ENCODE measurements around the gene GNB5. TPM values are rescaled to one million over a fixed set of nuclear protein-coding genes. Genes with fewer than 3 reads are reported as not detected.

The GNB5 gene
- total and polyA plus RNA-seq, 4 donors = 18.2 to 30.0 (median 27.1) TPM

DNA sequence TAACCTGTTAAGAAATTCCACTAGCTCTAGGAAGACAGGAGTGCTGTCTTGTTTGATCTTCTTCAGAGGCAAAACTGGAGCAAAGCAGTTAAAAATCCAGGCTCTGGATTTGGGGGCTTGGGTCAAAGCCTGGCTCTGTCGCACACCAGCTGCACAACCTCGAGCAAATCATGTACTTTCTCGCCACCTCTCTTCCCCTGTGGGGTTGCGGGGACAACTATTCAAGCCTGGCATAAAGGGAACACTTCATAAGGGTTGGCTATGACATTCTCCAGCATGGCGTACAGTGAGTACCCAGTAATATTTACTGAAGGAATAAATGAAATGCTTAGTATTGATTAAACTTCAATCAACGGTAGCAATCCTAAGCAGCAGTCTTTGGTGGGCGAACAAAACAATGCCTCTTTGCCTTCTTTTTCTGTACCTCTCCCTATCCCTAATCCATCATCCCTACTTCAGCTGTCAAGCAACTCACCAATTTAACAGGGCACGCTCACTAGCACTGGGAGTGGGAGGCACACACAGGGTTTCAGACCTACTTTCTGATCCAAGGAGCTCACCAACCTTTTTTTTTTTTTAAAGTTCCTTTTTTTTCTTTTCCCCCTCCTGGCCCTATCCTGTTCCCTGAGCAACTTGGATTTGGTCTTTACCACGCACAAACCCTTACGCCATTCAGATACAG lies 33.0 kb downstream of the GNB5 start:
- H3K27me3 ChIP-seq (ENCODE audit: control insufficient read depth in 1 of 2, insufficient read depth in 2 of 2, low read length in 1 of 2) = no peaks in the 10 kb centered on the region
- H3K9me3 ChIP-seq (ENCODE audit: control insufficient read depth, low read length) = no peaks in the 10 kb centered on the region
- no peaks in the 10 kb centered on the region for H3K4me1 ChIP-seq (ENCODE audit: control insufficient read depth in 1 of 2, insufficient read depth in 2 of 2, low read length in 2 of 2)
- no peak overlapping the region for H3K4me3 ChIP-seq (ENCODE audit: low read length in 2 of 2)
- DNase-seq = no peak
- H3K36me3 ChIP-seq (ENCODE audit: control insufficient read depth in 1 of 2, insufficient read depth in 2 of 2, low read length in 1 of 2) = peaks cover 0 to 2% of the 10 kb centered on the region in 2 donors
- no peak for ATAC-seq (ENCODE audit: low FRiP score)
- H3K27ac ChIP-seq (ENCODE audit: low read depth in 1 of 2, low read length in 2 of 2) = no peak overlapping the region
- intact Hi-C loops (cut with DNase I) = no loop called here
- WGBS, 2 donors = 89 to 92% methylated on average over 10 of the region's 10 CpGs

DNA sequence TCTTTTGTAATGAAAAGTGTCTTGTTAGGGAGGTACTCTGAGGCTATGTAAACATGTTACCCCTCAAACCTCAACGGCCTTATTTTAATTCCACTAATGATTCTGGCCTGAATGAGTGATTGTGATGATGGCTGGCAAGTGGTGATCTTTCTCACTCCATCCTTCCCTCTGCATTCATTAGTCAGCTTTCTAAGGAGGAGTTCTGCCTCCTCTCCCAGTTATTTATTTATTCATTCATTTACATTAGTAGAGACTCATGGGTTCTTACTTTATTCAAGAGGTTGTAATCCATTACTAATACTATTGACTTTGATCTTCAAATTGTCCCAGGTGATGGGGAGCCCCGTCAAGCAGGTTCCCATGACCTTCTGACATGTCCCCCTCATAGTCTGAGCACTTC lies 35.3 kb downstream of the GNB5 start:
- ATAC-seq (ENCODE audit: low FRiP score) = no peak
- no peaks in the 10 kb centered on the region for H3K4me1 ChIP-seq (ENCODE audit: control insufficient read depth in 1 of 2, insufficient read depth in 2 of 2, low read length in 2 of 2)
- intact Hi-C loops (cut with DNase I) = no loop called here
- H3K27me3 ChIP-seq (ENCODE audit: control insufficient read depth in 1 of 2, insufficient read depth in 2 of 2, low read length in 1 of 2) = no peaks in the 10 kb centered on the region
- H3K4me3 ChIP-seq (ENCODE audit: low read length in 2 of 2) = no peak overlapping the region
- no peaks in the 10 kb centered on the region for H3K9me3 ChIP-seq (ENCODE audit: control insufficient read depth, low read length)
- 75 to 80% methylated on average over 2 of the region's 2 CpGs for WGBS, 2 donors
- no peak overlapping the region for H3K27ac ChIP-seq (ENCODE audit: low read depth in 1 of 2, low read length in 2 of 2)
- peaks cover 0 to 2% of the 10 kb centered on the region in 2 donors for H3K36me3 ChIP-seq (ENCODE audit: control insufficient read depth in 1 of 2, insufficient read depth in 2 of 2, low read length in 1 of 2)
- DNase-seq = no peak

DNA sequence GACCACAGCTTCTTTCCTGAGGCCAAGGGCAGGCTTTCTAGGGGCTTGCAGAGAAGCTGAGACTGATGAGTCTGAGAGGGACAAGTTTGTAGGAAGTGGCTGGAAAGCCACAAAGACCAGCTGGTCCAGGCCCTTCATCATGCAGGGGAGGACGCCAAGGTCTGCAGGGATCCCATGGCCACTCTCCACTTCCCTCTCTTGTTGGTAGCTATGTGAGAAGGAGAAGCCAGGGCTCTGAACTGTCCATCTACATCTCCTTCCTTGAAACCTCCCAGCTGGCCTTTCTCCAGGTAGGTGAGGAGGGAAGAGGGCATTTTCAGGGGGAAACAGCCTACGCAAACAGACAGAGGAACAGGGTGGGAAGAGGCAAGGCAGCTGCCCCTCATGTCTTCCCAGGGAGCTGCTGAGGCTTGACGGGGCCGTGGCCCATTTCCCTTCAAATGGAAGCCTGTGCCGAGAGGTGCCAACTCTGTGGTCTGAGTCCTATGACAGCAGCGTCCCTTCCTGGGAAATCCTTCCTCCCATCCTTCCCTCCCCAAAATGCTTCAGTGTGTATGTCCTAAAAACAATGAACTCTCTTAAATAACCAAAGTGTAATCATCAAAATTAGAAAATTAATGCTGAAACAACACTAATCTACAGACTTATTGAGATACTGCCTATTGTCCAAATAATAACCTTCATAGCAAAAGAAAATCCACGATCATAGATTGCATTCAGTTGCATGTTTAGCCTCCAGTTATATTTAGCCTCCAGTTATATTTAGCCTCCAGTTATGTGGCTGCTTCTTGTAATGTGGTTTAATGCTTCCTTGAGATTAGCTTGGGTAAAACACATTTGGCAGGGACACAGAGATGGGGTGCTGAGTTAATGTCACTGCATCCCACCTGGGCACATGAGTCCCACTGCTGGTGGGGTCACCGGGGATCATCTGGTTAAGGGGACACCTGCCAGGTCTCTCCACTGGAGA lies 36.0 kb downstream of the GNB5 start:
- Histone ChIP-seq H3K27ac (ENCODE audit: low read depth in 1 of 2, low read length in 2 of 2) (no peak overlapping the region), H3K4me3 (ENCODE audit: low read length in 2 of 2) (no peak overlapping the region), H3K4me1 (ENCODE audit: control insufficient read depth in 1 of 2, insufficient read depth in 2 of 2, low read length in 2 of 2) (no peaks in the 10 kb centered on the region), H3K27me3 (ENCODE audit: control insufficient read depth in 1 of 2, insufficient read depth in 2 of 2, low read length in 1 of 2) (no peaks in the 10 kb centered on the region), H3K9me3 (ENCODE audit: control insufficient read depth, low read length) (no peaks in the 10 kb centered on the region), H3K36me3 (ENCODE audit: control insufficient read depth in 1 of 2, insufficient read depth in 2 of 2, low read length in 1 of 2) (peaks cover 0 to 2% of the 10 kb centered on the region in 2 donors)
- ATAC-seq (ENCODE audit: low FRiP score) = no peak
- intact Hi-C loops (cut with DNase I) = no loop called here
- DNase-seq = no peak
- 87 to 92% methylated on average over 8 of the region's 8 CpGs for WGBS, 2 donors

DNA sequence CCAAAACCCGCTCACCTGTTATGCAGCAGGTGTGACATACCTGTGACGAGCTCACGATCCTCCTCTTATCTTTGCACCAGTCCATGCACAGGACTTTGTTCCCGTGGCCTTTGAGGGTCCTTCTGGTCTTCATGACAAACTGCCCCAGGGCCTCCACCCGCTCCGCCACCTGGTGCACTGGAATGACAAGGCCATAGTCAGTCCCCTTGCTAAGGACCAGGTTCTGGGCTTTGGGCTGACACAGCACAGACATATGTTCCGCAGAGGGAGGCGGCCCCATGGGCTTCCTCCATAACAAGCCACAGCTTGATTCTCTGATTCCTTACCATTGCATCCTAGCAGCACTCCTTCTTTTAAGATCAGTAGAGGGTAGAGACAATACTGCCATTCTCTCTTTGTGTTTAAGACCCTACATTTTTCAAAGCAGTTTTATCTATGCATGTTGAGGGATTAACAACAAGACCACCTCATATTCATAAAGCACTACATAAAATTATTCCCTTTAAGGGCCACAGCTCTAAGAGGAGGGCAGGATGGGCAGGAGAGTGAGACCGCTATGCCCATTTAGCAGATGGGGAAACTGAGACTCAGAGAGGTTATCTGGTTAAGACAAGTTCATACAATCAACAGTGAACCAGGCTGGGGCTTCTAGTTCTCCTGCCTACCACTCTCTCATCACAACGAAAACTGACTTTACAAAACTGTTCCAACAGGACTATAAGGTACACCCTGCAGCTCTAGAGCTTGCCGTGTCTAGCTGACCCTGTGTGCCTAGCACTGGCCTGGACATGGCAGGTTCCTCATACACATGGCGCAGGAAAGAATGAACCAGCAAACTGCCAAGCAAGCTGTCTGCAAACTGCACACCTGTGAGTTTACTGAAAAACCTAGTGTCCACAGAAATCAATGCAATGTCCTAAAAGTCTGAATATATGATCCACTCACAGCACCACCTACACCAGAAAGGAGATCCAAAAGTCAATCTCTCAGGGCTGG lies 37.0 kb downstream of the GNB5 start:
- Histone ChIP-seq H3K27me3 (ENCODE audit: control insufficient read depth in 1 of 2, insufficient read depth in 2 of 2, low read length in 1 of 2) (no peaks in the 10 kb centered on the region), H3K4me3 (ENCODE audit: low read length in 2 of 2) (no peak overlapping the region), H3K36me3 (ENCODE audit: control insufficient read depth in 1 of 2, insufficient read depth in 2 of 2, low read length in 1 of 2) (peaks cover 0 to 2% of the 10 kb centered on the region in 2 donors), H3K4me1 (ENCODE audit: control insufficient read depth in 1 of 2, insufficient read depth in 2 of 2, low read length in 2 of 2) (no peaks in the 10 kb centered on the region), H3K27ac (ENCODE audit: low read depth in 1 of 2, low read length in 2 of 2) (no peak overlapping the region), H3K9me3 (ENCODE audit: control insufficient read depth, low read length) (no peaks in the 10 kb centered on the region)
- ATAC-seq (ENCODE audit: low FRiP score) (no peak), DNase-seq (no peak)
- 97 to 98% methylated on average over 12 of the region's 12 CpGs for WGBS, 2 donors
- intact Hi-C loops (cut with DNase I) = no loop called here

DNA sequence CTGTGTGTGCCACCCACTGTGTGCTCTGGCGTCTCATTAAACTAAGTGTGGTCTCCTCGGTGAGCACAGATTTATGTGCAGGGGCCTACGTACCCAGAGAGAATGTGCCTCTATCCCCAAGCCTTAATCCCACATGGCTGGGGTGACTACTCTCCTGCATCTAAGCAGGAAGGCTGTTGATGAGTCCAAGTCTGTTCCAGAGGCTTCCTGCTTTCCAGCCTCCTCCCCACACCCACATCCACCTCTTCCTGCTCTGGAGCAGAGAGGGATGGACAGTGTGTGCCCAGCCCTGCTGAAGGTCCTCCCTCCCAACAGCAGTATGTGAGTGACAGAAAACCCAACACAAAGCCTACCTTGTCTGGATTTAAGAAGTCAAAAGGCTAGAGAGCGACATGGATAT lies 39.8 kb downstream of the GNB5 start:
- Histone ChIP-seq H3K27ac (ENCODE audit: low read depth in 1 of 2, low read length in 2 of 2) (no peak overlapping the region), H3K9me3 (ENCODE audit: control insufficient read depth, low read length) (no peaks in the 10 kb centered on the region), H3K36me3 (ENCODE audit: control insufficient read depth in 1 of 2, insufficient read depth in 2 of 2, low read length in 1 of 2) (peaks cover 0 to 5% of the 10 kb centered on the region in 2 donors), H3K4me3 (ENCODE audit: low read length in 2 of 2) (no peak overlapping the region), H3K4me1 (ENCODE audit: control insufficient read depth in 1 of 2, insufficient read depth in 2 of 2, low read length in 2 of 2) (no peaks in the 10 kb centered on the region), H3K27me3 (ENCODE audit: control insufficient read depth in 1 of 2, insufficient read depth in 2 of 2, low read length in 1 of 2) (no peaks in the 10 kb centered on the region)
- intact Hi-C loops (cut with DNase I) = no loop called here
- no peak for ATAC-seq (ENCODE audit: low FRiP score)
- DNase-seq = no peak
- 88 to 92% methylated on average over 4 of the region's 4 CpGs for WGBS, 2 donors

DNA sequence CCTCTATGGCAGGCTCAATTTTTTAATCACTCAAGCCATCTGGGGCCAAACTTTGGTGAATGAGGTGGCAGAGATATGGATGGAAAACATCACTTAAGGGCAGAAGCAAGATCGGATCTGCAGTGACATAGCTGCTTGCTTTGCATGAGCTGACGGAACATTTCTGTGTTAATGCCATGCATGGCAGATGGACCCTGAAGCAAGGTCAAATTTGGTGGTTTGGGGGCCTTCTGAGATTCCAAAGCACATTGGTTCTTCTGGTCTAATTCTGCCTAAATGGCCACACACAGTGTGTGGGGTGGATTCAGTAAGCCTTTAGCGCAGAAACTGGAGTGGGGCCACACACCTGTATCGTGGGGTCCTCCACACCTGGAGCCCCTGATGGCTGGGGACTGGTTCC lies 40.3 kb downstream of the GNB5 start:
- Histone ChIP-seq H3K9me3 (ENCODE audit: control insufficient read depth, low read length) (no peaks in the 10 kb centered on the region), H3K27me3 (ENCODE audit: control insufficient read depth in 1 of 2, insufficient read depth in 2 of 2, low read length in 1 of 2) (no peaks in the 10 kb centered on the region), H3K4me1 (ENCODE audit: control insufficient read depth in 1 of 2, insufficient read depth in 2 of 2, low read length in 2 of 2) (no peaks in the 10 kb centered on the region), H3K36me3 (ENCODE audit: control insufficient read depth in 1 of 2, insufficient read depth in 2 of 2, low read length in 1 of 2) (peaks cover 0 to 5% of the 10 kb centered on the region in 2 donors), H3K4me3 (ENCODE audit: low read length in 2 of 2) (no peak overlapping the region), H3K27ac (ENCODE audit: low read depth in 1 of 2, low read length in 2 of 2) (no peak overlapping the region)
- ATAC-seq (ENCODE audit: low FRiP score) = no peak
- no peak for DNase-seq
- intact Hi-C loops (cut with DNase I) = no loop called here
- 97 to 98% methylated on average over 4 of the region's 4 CpGs for WGBS, 2 donors

DNA sequence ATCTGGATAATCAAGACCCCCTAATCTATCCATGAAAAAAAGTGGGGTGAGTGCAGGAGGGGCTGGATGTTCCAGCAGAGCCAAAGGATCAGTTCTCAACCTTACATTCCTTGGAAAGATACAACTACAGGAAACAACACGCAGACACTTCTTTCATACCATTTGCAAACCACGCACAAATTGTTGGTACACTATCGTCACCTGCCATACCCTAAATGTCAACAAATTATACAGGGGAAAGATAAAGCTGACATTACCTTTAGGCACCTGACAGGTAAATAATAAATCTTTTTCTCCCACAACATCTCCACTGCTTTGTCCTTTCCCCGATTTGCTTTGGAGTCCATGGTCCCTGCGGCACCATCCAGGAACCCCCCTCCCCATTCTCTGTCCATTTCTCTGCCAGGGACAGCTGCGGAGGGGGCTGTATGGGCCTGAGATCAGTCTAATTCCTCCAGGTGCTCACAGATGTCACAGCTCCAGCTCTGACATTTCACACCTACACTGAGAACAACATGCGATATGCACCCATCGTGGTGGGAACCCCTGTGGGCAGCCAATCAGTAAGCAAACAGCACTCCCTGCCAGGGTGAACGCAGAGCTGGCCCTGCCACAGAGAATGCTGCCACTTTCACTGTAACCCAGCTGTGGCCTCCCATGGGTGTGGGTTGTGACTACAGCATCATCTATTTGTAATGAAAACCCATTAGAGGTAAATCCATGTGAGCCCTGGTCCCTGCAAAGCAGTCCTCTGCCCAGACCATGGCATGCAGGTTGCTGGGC lies 41.0 kb downstream of the GNB5 start:
- H3K4me1 ChIP-seq (ENCODE audit: control insufficient read depth in 1 of 2, insufficient read depth in 2 of 2, low read length in 2 of 2) = no peaks in the 10 kb centered on the region

DNA sequence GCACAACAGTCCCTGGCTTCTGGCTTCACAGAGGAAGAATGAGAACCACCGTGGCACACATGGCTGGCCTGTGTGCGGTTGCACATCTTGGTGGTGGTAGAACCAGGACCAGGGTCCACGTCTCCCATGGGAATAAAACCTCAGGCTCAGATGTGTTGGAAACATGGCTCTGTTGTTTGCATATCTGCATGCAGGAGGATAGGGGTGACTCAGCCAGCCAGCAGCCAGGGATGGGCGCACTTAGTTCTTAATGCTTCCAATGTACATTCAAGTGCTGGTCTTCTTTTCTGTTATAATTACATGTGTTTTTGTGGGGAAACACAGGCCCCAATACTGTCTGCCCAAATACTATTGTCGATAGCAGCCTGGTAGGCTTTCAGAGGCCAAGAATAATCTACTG lies 42.8 kb downstream of the GNB5 start:
- no peak for ATAC-seq (ENCODE audit: low FRiP score)
- no peak for DNase-seq
- Histone ChIP-seq H3K4me1 (ENCODE audit: control insufficient read depth in 1 of 2, insufficient read depth in 2 of 2, low read length in 2 of 2) (no peaks in the 10 kb centered on the region), H3K4me3 (ENCODE audit: low read length in 2 of 2) (no peak overlapping the region), H3K27ac (ENCODE audit: low read depth in 1 of 2, low read length in 2 of 2) (no peak overlapping the region), H3K27me3 (ENCODE audit: control insufficient read depth in 1 of 2, insufficient read depth in 2 of 2, low read length in 1 of 2) (no peaks in the 10 kb centered on the region), H3K9me3 (ENCODE audit: control insufficient read depth, low read length) (no peaks in the 10 kb centered on the region), H3K36me3 (ENCODE audit: control insufficient read depth in 1 of 2, insufficient read depth in 2 of 2, low read length in 1 of 2) (peaks cover 0 to 6% of the 10 kb centered on the region in 2 donors)
- intact Hi-C loops (cut with DNase I) = no loop called here
- WGBS, 2 donors = 82 to 91% methylated on average over 5 of the region's 5 CpGs

More for the DNA sequence above, 41.0 kb downstream of the GNB5 start:
- Histone ChIP-seq H3K9me3 (ENCODE audit: control insufficient read depth, low read length) (no peaks in the 10 kb centered on the region), H3K36me3 (ENCODE audit: control insufficient read depth in 1 of 2, insufficient read depth in 2 of 2, low read length in 1 of 2) (peaks cover 0 to 5% of the 10 kb centered on the region in 2 donors), H3K4me3 (ENCODE audit: low read length in 2 of 2) (no peak overlapping the region), H3K27ac (ENCODE audit: low read depth in 1 of 2, low read length in 2 of 2) (no peak overlapping the region), H3K27me3 (ENCODE audit: control insufficient read depth in 1 of 2, insufficient read depth in 2 of 2, low read length in 1 of 2) (no peaks in the 10 kb centered on the region)
- ATAC-seq (ENCODE audit: low FRiP score) (no peak), DNase-seq (no peak)
- intact Hi-C loops (cut with DNase I) = no loop called here
- 82 to 84% methylated on average over 9 of the region's 9 CpGs for WGBS, 2 donors

Data from aorta (tissue), 5 donors.